HG02938 (cell line): ENCODE measurements around the gene MYLK.

Source experiments
- ATAC-seq: cut with Tn5 transposase; IDR thresholded peaks from one replicate; pipeline ENCODE4 v1.9.1; 2021; ENCODE audit warnings: mild to moderate bottlenecking, moderate library complexity; ENCODE audit not compliant: unreplicated experiment

Gene MYLK

DNA sequence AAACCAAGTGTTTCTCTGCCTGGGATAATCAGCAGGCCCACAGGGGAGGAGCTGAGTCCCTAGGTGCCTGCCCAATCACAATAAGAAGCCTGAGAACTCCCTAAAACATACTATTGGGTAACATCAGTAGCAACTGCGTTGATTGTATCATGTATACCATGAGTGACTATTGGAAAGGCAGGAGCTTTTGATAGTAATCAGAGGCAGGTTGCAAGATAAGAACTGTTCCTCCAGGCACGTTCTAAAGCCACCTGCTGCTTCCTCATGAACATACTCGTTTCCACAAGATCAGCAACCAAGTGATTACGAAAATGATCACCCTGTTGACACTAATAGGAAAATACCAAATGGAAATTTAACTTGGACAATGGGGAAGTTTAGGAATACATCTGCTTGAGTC is 6.7 kb downstream of the MYLK start:
- no peak for ATAC-seq

DNA sequence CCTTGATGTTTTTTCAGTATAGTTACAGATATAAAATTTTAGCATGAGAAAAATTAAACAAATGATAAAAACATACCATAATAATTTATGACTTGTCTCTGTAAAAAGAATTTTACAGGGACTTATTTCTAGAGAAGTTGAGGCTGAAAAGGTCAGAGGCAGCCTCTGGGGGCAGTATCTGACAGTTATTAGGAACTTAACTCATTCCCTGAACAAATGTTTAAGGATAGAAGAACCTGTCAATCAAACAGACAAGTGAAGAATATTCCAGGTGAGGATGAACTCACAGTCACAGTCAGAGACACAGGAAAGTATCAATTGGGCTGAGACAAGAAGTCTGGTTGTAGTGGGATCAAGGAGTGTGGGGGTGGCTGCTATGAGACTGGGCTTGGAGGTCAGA is 7.3 kb downstream of the MYLK start:
- ATAC-seq, result no peak

DNA sequence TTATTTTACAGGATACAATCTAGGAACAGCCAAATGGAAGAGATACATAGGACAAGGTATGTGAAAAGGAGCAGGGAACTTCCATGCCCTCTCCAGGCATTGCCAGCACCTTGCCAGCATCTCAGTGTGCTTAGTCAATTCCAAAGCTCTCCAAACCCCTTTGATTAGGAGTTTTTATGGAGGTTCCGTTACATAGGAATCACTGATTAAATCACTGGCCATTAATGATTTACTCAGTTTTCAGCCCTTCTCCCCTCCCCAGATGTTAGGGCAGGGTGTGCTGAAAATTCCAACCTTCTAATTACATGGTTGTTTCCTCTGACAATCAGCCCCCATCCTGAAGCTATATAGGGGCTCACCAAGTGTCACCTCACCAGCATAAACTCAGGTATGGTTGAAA is 11.5 kb downstream of the MYLK start:
- ATAC-seq, result no peak

DNA sequence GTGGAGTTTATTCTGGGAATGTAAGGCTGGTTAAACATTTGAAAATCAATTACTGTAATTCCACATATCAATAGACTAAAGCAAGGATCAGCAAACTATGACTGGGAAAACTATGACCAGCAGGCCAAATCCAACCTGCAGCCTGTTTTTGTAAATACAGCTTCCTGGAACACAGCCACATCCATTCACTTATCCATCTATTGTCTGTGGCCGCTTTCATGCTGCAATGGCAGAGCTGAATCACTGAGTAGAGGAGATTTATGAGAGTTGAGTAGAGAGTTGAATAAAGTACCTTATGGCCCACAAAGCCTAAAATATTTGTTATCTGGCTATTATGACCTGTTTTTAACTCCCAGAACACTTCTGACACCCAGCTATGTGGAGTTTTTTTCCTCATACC is 12.2 kb downstream of the MYLK start:
- no peak for ATAC-seq

DNA sequence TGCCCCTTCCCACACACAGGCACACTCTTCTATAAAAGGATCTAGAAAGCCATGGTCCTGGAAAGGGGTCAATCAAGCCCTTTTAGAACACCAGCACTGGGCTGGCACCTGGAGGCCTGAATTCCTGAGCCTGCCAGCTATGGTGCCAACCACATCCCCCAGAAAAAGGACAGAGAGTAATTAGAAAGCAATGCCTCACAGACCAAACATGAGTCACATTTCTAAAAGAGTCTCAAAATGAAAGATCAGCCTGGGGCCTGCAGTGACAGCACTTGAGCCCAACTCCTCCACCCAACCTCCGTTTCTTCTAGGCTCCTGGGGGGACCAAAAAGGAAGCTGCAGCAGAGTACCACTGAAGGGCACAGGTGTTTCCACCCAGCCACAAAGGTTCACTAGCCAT is 14.1 kb downstream of the MYLK start:
- no peak for ATAC-seq

DNA sequence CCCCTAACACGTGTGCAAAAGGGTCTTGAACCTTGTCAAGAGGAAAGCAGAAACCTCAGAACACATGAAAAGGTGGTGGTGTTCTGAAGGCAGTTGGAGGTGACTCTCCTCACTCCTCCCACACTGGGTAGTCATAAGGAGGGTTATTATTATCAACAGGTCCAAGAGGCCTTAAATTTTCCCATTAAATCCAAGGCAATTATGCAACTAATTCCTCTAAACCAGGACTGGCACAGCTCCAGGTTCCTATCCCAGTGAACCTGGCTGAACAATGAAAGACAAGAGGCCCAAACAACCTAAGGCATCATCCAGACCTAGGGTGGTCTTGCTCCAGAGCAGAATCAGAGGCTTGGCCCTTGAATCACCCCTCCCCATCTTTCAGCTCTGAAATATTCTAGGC is 15.0 kb downstream of the MYLK start:
- ATAC-seq, result no peak

DNA sequence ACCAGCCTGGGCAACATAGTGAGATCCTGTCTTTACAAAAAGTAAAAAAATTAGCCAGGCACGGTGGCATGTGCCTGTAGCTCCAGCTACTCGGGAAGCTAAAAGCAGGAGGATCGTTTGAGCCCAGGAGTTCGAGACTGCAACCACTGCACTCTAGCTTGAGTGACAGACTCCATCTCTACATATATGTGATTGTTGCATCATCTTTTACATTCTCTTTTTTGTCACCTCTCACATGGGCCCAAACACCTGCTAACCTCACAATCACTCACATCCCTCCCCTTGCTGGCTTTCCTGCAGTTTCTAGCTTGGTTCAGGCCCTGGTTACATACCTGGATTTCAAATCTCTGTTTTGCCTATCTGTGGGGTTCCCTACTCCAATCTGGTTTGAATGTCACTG is 19.4 kb downstream of the MYLK start:
- no peak for ATAC-seq

DNA sequence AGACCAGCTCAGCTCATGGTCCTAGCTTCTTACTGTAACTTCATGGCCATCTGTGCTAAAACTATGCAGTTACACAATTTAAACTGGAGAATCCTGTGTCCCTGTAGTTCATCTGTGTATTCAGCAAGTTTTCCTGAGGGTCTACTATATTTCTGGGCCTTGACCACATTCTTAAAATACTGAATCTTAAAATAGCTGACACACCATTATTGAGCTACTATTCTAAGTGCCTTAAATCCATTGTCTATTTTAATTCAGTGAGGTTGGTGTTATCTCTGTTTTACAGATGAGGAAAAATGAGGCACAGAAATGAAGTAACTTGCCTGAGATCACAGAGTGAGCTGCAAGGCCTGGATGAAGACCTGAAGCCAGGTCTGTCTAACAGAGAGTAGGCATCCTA is 22.0 kb downstream of the MYLK start:
- no peak for ATAC-seq

DNA sequence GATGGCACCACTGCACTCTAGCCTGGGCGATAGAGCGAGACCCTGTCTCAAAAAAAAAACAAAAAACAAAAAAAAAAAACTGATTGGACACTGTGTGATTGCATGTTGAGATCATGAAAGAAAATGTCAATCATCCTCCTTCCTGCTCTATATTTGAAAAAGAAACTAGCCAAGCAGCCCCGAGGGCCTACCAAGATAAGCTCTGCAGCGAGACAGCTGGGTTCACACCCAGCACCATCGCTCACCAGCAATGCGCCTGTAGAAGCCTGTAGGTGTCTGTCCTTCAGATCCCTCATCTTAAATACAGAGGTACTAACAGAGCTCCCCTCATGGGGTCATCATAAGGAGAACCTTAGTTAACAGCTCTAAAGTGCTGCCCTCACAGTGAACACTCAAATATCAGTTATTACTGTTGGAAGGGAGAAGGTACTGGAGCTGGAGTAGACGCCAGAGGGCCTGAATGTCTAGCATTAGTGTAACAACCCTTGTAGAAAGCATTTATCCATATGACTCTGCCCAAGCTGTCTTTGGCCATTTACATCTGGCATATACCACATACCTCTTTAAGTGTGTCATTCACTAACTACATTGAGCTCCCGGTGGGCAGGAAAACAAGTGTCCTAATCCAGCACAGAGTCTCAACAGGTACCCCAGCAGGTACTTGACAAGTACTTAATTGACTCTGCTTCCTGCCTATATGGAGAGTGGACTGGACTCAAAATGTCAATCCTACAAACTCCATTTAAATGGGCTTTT is 22.9 kb downstream of the MYLK start:
- no peak for ATAC-seq

DNA sequence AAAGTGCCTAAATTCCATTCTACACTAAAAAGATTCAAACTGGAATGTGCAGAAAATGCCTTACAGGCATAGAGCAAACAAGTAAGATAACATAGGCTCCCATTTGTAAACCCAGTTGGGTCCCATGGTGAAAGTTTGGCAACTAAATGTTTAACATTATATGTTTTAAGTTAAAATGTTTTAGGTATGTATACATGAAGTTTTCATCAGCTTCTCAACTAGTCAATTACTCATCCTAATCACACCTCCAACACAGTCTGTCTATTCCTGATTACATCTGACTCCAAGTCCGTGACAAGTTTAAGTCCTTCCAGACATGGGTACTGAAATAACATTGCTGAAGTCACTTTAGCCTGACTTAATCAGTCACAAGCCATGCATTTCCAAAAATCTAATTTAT is 25.0 kb downstream of the MYLK start:
- ATAC-seq, result no peak

DNA sequence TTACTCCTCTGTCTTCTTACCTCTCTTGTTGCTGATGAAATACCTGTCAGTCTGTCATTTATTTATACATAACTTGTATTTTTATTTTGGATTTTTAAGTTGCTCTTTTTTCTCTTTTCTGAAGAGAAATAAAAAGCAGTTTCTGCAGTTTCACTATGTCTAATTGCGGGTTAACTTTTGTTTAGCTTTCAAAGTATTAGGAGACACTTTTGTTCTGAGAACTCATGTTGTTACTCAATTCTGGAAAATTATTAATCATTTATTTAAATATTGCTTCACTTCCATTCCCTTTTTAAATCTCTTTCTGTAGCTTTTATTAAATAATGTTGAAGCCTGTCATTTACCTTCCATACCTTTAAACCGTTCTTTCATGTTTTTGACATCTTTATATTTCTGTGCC is 29.2 kb downstream of the MYLK start:
- no peak for ATAC-seq

DNA sequence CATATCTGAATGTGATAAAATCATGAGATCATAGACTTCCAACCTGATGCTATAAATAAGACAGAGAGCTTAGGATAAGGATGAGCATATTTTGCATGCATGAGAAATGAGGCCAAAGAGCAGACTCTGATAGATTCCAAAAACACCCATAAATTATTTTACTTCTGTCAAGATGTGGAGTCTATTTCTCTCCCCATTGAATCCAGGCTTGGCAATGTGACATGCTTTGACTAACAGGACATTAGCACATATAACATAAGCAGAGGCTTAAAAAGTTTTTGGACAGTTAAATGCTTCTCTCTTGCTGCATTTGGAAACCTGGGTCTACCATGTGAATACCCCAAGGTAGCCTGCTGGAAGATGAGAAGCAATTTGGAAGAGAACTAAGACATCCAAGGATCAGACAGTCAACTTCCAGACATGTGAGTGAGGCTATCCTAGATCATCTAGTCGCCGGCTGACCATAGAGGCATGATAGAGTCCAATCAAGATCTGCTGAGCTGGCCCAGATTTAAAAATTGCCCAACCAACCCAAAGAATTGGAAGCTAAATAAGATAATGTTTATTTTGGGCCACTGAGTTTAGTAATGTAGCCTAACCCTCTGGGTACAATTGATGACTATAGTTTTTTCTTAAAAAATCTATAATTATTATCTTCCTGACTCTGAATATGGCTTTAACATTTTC is 30.3 kb downstream of the MYLK start:
- ATAC-seq, result no peak

DNA sequence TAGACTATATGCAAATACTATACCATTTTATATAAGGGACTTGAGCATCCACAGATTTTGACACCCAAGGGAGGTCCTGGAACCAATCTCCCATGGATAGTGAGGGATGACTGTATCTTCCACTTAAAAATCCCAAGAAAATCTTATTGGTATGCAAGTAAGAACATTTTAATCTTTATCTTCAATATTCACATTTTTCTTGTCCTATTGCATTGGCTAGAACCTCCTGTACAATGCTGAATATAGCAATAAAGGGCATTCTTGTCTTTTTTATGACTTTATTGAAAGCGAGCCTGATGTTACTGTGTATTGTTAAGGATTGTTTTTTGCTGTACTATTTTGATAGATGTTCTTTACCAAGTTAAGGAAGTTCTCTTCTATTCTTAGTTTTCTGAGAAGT is 36.9 kb downstream of the MYLK start:
- ATAC-seq, result no peak

DNA sequence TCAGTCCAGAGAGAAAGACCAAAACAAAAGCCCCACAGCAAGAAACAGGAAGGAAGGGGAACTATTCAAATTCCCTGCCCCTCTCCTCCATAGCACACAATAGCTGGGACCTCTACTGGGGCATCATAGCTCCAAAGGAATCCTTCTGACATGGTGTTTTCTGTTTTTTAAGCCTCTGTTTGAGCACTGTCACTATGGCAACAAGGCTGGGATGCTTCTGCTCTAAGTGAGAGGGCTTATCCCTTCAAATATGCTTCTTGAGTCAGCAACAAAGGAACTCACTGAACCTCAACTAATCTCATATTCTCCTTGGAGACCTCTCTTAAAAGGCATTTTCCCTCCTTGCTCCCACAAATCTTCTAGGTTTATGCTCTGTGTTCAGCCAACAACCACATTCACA is 40.5 kb downstream of the MYLK start:
- no peak for ATAC-seq

DNA sequence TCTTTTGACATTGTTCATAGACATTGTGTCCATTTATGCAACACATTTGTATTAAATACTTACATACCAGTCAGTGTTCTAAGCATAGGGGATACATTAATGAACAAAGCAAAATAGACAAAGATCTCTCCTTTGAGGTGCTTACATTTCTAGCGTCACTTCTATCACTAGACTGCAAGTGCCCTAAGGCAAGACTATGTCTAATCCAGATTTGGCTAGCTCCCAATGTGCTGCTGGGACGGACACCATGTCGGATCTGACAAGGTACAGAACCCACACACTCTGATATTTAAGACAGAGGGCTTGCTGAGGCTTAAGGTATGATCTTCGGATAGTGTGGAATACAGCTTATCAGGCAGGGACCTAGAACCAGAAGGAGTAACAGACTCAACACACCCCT is 41.4 kb downstream of the MYLK start:
- ATAC-seq, result no peak

DNA sequence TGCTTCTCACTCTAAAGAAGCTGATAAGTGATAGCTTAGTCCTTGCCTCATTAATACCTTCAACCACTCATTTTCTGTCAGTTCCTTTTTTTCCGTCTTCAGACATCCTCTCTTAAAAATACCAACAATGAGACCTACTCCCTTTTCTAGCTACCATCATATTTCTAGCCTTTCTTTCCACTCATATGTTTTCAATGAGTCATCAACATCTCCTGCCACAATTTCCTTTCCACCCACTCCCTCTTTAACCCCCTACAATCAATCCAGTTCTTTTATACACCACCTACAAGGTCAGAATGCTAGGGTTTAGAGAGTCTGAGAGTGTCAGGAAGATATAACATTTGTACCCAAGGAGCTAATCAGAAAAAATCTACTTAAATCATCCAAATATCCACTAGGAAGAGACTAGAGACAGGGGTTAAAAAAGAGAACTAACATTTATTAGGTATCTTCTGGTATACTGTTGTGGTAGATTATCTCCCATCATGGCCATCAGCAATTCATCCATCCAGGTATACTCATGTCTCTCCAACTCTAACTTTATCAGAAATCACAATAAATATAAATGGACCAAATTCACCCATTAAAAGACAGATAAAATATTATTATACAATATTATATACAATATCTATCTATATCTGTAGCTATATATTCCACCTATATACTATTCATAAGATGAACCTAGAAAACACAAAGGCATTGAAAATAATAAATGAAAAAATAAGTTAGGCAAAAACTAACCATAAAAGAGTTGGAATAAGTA is 42.5 kb downstream of the MYLK start:
- ATAC-seq, result no peak

DNA sequence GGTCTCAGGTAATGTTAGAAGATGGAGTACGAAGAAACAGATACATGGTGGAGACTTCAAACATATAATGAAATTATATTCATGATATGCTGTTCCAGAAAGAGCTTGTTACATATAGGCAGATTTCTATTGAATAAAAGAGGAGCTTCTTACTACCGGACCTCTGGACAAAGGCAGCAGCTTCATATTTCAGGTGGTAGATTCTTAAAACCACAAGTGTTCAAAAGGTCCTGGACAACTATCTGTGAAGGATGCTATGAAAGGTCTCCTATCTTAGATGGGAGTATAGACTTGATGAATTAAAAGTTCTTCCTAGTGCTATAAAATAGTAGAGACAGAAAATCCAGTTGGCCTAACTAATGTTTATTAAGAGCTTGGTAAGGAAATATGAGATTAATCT is 43.2 kb downstream of the MYLK start:
- no peak for ATAC-seq

DNA sequence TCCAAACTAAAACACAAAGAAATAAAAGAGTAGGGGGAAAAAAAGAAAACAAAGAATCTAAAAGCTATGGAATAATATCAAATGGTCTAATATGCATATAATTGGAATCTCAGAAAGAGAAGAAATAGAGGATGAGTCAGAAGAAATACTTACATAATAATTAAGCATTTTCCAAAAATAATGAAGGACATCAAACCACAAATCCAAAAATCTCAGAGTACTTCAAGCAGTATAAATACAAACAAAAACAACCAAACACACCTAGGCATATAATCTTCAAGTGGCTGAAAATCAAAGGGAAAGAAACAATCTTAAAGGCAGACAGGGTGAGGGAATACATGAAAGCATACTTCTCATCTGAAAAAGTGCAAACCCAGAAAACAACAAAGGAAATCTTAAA is 46.3 kb downstream of the MYLK start:
- ATAC-seq, result no peak

DNA sequence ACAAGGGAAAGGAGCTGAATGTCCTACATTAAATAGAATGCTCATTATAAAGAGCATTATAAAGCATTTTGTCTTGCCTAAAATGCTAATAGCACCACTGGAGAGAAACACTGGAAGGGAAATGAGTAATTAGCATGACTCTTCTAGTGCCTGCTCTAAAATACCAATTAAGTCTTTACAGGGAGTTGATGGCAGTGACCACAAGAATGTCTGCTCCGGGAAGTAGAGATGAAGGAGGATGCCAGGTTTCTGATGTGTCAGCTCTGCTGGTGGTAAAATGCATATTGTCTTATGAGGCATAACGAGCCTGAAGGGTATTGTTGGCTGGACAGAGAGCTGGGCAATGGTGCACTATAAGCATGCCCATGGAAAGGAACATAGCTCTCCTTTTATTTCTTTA is 49.5 kb downstream of the MYLK start:
- no peak for ATAC-seq

DNA sequence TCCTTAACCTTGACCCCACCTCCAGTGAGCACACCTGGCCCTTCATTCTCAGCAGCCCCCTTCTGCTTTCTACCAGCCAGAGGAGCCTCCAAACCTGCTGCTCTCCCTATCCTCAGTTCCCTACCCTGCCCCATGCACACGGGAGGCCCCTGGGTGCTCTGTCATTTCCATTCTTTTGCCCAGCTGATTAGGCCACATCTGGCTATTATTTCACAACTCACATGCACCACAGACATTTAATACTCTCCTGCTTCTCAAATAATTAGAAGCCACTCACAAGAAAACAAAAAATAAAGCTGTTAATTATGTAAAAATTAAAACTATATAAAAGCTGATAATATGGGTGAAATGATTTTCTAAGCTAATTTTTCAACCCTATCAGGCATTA is 50.7 kb downstream of the MYLK start:
- no peak for ATAC-seq

DNA sequence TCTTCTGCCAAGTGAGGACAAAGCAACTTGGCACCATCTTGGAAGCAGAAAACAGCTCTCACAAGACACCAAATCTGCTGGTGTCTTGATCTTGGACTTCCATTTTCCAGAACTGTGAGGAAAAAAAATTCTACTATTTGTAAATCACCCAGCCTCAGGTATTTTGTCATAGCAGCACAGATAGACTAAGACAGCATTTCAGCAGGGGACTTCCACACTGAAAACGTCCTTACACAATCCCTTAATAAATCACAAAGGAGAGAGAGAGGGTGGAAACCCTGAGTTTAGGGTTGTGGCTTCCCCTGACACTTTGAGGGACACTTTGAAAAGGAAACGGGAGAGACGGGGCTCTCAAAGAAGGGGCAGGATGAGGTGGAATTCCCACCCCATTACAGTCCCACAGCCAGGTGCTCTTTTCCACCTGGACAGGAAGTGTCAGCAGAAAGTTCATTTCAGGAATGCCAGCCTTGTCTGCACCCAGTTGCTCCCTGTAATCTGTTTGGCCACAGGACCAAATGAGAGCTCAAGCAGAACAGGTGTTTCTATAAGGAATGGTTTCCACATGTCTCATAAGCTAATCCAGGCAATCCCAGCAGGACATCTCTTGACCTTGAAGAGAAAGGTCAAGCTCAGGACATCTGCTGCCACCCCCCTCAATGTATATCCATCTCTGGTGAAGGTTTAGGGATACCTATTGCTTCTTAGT is 51.3 kb downstream of the MYLK start:
- ATAC-seq, result no peak

DNA sequence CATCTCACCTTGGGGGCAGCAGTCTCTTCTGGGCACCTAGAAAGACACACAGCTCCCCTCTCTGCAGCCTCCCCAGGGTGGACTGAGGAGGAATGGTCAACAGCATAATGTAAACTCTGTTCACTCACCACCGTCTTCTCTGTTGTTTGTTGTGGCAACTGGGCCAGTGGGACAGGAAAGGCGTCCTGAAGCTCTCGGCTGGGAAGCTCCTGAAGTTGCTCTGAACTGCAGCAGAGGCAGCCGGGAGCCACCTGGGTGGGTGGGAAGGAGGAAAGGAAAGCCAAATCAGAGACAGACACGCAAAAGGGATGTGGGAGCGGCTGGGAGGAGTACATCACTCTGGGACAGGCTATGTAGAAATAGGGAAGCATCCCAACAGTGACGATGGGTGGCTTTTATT is 52.7 kb downstream of the MYLK start:
- ATAC-seq, result no peak
